GM12875 (cell line): ENCODE data around the gene ZNF365.
"Not testable (repeated sequence)": the region's sequence is repeated elsewhere in the genome, so short reads cannot be mapped to it uniquely, and the experiment has no call there.

Experiments used
- H3K4me3 ChIP-seq: one replicate; pipeline ENCODE4 v1.5.1; 2011; ENCODE audit warnings: low read depth, low read length, control low read depth
- TF ChIP-seq, protein P1 (sequence below): IDR thresholded peaks from 2 replicates; pipeline ENCODE4 v1.5.1; 2011; ENCODE audit warnings: low read depth, mild to moderate bottlenecking, control low read depth, inconsistent platforms, low read length, moderate library complexity, borderline replicate concordance; ENCODE audit not compliant: insufficient read depth

Gene ZNF365

DNA sequence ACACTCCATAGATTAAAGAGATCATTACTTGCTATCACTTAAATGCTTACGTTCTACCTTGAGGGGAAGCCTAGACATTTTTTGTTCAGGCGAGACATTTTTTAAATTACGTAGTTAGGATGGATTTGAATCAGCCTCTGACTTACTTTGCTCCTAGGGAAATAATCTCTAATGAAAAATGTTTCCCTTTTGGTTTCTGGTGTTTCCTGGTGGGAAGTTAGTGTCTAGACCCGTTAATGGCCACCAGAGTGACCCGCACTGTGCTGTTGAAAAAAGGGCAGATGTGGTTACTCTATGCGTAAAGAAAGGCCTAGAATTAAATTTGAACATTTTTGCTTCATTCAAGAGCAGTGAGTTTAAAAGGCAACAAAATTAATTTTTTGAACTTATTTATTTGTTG lies 3.8 kb downstream of the ZNF365 start:
- no peak overlapping the region for H3K4me3 ChIP-seq
- TF ChIP-seq, protein P1, sequence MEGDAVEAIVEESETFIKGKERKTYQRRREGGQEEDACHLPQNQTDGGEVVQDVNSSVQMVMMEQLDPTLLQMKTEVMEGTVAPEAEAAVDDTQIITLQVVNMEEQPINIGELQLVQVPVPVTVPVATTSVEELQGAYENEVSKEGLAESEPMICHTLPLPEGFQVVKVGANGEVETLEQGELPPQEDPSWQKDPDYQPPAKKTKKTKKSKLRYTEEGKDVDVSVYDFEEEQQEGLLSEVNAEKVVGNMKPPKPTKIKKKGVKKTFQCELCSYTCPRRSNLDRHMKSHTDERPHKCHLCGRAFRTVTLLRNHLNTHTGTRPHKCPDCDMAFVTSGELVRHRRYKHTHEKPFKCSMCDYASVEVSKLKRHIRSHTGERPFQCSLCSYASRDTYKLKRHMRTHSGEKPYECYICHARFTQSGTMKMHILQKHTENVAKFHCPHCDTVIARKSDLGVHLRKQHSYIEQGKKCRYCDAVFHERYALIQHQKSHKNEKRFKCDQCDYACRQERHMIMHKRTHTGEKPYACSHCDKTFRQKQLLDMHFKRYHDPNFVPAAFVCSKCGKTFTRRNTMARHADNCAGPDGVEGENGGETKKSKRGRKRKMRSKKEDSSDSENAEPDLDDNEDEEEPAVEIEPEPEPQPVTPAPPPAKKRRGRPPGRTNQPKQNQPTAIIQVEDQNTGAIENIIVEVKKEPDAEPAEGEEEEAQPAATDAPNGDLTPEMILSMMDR = no peak

DNA sequence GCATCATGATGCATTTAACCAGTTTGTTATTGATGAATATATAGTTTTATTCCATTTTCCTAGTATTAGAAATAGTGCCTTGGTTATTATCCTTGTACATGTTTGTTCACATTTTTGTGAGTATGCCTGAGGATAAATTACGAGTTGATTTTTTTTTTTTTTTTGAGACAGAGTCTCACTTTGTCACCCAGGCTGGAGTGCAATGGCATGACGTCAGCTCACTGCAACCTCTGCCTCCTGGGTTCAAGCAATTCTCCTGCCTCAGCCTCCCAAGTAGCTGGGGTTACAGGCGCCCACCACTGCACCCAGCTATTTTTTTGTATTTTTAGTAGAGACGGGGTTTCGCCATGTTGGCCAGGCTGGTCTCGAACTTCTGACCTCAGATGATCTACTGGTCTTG lies 4.7 kb downstream of the ZNF365 start:
- not testable (repeated sequence) for H3K4me3 ChIP-seq

DNA sequence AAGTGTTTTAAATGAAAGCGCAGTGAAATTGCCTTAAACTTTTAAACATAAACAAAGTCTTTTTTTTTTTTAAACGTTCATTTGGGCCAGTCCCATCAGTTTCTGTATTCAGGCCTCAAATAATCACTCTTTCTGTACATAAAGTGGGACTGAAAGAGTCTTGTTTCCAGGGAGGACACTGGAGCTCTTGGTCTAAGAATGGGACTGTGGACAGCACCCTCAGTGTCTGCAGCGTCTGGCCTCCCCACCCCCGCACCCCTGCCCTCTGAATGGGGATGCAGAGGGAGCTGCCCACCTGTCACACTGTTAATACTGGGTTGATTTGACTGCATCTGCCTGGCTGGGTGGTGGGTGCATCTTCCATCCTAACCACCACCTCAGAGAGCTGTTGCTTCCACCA lies 5.2 kb downstream of the ZNF365 start:
- H3K4me3 ChIP-seq = no peak overlapping the region
- TF ChIP-seq, protein P1 = no peak

DNA sequence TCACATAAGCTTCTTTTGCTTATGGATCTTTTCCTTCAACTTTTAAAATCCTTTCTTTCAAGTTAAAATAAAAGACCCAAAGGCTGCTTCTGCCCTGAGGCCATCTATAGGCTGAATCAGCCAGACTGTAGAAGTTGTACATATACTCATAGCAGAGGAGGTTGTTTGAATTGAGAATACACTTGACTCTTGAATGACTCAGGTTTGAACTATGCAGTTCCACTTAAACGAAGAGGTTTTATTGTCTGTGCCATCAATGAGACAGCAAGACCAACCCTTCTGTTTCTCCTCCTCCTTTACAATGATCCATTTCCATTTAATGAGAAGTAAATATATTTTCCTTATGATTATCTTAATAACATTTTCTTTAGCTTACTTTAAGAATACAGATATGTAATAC lies 5.8 kb downstream of the ZNF365 start:
- no peak overlapping the region for H3K4me3 ChIP-seq
- TF ChIP-seq, protein P1 = no peak

DNA sequence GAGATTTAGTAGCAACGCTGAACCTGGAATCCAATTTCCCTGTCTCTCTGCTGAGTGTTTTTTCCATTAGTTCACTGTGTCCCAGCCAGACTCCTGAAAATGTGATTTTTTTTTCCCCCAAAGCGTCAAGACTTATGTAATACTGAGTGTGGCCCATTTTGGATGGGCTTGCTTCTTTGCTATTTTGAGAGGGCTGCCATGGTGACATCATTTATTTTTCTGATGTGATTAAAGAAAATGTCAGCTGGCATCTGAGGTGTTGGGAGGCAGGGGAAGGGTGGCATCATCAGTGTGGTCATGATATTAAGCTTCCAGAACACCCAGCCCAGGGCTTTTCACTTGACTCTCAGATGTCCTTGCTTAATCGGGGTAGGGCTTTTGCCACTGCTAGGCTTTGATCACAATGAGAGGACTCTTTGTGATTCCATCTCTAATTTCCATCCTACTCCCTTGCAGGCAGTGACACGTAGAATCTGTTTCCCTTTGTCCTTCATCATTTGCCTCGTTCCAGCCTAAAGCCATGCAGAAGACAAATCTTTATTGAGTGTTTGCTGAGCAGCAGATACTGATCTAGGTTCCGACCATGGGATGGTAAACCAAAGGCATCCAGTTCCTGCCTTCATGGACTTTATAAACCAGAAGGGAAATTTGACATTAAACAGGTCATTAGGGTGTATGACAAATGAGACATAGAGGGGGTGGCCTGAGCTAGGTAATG lies 7.4 kb downstream of the ZNF365 start:
- TF ChIP-seq, protein P1 = no peak
- no peak overlapping the region for H3K4me3 ChIP-seq

DNA sequence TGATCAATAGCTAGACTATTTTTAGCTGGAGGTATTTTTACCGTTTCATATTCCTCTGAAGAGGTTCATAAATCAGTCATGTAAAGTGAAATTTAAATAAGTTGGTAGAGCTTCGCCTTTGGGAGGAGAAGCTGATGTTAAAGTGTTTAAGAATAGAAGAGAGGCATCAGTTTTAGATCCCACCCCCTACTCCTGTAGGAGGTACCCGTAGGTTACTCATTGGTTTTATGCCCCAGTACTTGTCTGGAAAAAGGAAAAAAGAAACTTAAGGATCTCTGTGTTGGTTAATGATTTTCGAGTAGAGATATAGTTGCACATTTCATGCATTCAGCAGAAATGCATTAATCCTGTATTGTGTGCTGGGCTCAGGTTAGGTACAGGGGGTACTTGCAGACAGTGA lies 8.7 kb downstream of the ZNF365 start:
- TF ChIP-seq, protein P1 = no peak
- H3K4me3 ChIP-seq = no peak overlapping the region

DNA sequence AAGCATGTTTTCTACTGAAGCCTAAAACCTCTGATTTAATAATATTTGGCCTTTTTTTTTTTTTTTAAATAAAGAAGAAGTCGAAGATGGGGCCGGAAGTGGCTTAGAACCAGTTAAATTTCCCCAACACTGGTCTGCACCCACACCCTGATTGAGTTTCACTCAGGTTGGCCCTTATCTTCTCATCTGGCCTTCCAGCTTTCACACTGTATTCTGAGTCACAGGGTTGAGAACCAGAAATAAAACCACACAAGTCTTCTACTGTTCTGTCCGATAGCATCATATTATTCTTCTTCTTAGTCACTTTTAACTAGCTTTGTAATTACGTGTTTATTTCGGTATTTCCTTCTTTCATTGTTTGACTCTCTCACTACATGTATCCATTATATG lies 9.9 kb downstream of the ZNF365 start:
- TF ChIP-seq, protein P1 = no peak
- H3K4me3 ChIP-seq = no peak overlapping the region
